ENCODE measurements around the gene FNDC11. TPM values are rescaled to one million over a fixed set of nuclear protein-coding genes. Genes with fewer than 3 reads are reported as not detected.

Gene FNDC11
- total RNA-seq, 1 experiment from 2014 or later = 0.11 TPM

DNA sequence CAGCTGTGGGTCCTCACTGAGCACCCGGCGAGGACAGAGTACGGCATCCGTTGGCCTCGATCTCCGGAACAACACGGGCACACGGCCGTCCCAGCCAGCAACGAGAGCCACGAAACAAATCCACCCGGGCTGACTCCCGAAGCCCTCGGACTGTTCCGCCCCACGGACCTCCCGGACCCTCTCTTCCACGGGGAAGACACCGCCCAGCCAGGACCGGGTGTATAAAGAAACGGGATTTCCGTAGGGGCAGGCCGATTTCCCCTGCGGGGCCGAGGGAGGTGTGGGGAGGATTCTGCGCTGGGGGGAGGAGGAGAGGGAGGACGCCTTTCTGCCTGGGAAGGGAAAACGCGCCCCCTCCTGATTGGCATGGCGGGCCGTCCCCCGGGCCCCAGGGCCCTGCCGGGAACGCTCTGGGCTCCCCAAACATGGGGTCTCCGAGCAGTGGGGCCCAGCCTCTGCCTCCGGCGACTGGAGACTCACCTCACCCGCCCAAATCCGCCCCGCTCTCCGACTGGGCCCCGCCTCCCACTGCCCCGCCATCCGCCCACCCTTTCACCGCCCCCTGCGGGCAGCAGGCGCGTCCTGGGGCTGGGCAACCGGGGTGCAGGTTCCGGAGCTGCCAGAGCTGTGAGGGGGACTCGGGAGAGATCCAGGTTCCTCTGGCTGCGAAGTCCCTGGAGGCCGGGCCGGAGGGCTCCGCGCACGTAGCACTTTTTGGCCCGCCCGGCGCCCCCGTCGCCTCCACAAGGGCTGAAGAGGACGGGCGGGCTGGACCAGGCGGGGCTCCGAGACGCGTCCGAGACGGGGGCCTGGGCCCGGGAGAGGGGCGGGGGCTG, 34.1 kb upstream of the FNDC11 start:
- DNase-seq (ENCODE audit: low read depth in 1 of 2, low spot score in 2 of 2) = peak; percentile 52 to 80
- peaks cover 26% of the 10 kb centered on the region for H3K36me3 ChIP-seq
- H3K4me1 ChIP-seq (replicated peaks) = peaks cover 17% of the 10 kb centered on the region
- H3K27me3 ChIP-seq (replicated peaks) = 0 out of 2 replicates have a peak, but pooled peaks cover 3% of the 10 kb centered on the region
- no peak overlapping the region; the same call in 1 of the 2 replicates for H3K27ac ChIP-seq
- peak overlapping the region; percentile 91 for H3K4me3 ChIP-seq
- peaks cover 5% of the 10 kb centered on the region; the same call in 1 of the 2 replicates for H3K9me3 ChIP-seq (replicated peaks)

DNA sequence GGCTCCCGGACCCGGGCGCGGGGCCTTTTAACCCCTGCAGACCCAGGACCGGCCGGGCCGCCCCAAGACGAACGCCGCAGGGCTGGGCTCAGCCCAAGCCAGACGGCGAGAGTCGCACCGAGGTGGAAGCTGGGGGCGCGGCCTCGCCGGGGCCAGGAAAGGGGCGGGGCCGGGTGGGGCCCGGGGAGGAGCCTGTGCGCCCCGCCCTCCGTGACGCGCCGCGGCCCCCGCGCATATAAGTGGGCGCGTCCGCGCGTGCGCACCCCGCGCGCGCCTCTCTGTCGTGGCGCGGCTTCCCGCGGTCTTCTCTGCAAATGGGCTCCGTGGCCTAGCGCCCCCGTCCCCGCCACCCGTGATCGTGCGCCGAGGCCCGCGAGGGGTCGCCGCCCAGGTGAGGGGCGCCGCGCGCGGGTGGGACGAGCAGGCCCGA, 33.4 kb upstream of the FNDC11 start, which contains the start of gene PPDPF:
TSS of gene PPDPF (plus strand) at position 262 of the 430 bp plus-strand sequence. CDS start 544 bp downstream, outside the sequence.
- peak; percentile 76 to 79 for DNase-seq (ENCODE audit: low read depth in 1 of 2, low spot score in 2 of 2)

DNA sequence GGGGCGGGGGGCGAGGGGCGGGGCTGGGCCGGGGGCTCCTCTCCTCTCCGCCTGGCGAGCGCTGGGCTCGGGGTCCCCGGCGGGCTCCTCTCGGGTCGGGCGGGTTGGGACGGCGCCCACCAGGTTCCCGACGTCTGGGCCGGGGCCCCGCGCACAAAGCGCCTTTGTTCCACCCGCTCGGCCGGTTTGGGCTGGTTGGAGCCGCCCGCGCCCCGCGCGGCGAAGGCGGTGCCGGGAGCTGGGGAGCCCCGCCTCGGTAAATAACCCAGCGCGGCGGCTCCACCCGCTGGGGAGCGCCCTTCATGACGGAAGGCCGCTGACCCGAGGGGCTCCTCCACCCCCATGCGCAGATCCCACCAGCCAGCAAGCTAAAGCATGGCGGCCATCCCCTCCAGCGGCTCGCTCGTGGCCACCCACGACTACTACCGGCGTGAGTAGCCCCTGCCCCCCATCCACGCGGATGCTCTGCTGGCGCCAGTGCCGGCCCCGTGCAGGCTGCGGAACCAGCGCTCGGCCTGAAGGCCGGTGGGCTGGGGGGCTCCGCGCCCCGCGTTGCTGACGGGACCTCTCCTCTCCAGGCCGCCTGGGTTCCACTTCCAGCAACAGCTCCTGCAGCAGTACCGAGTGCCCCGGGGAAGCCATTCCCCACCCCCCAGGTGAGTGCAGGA, 32.9 kb upstream of the FNDC11 start:
- Histone ChIP-seq H3K27ac (peak overlapping the region; percentile 90), H3K4me1 (replicated peaks) (peaks cover 17% of the 10 kb centered on the region), H3K4me3 (peak overlapping the region; percentile 91), H3K36me3 (peaks cover 26% of the 10 kb centered on the region), H3K9me3 (replicated peaks) (peaks cover 5% of the 10 kb centered on the region; the same call in 1 of the 2 replicates), H3K27me3 (replicated peaks) (no peaks in the 10 kb centered on the region)
- DNase-seq (ENCODE audit: low read depth in 1 of 2, low spot score in 2 of 2) = peak; percentile 64 to 76

More for the DNA sequence above, 33.4 kb upstream of the FNDC11 start, which contains the start of gene PPDPF:
- Histone ChIP-seq H3K27ac (peak within 1 kb of the TSS; percentile 90), H3K36me3 (peaks cover 26% of the 10 kb centered on the region), H3K9me3 (replicated peaks) (peaks cover 5% of the 10 kb centered on the region; the same call in 1 of the 2 replicates), H3K27me3 (replicated peaks) (0 out of 2 replicates have a peak, but pooled peaks cover 3% of the 10 kb centered on the region), H3K4me3 (peak within 1 kb of the TSS; percentile 91), H3K4me1 (replicated peaks) (peaks cover 17% of the 10 kb centered on the region)

DNA sequence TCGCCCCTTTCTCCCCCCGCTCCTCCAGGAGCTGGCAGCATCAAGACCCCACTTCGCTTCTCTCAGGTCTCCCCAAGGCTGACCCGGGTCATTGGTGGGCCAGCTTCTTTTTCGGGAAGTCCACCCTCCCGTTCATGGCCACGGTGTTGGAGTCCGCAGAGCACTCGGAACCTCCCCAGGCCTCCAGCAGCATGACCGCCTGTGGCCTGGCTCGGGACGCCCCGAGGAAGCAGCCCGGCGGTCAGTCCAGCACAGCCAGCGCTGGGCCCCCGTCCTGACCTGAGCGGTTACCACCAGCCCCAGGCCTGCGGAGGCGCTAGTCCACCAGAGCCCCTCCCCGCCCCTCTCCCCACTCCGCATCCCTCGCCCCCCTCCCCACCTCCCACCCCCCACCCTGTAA, 32.4 kb upstream of the FNDC11 start:
- Histone ChIP-seq H3K27me3 (replicated peaks) (no peaks in the 10 kb centered on the region), H3K27ac (peak overlapping the region; percentile 90; the same call in 1 of the 2 replicates), H3K36me3 (peaks cover 26% of the 10 kb centered on the region), H3K4me1 (replicated peaks) (peaks cover 17% of the 10 kb centered on the region), H3K4me3 (peak overlapping the region; percentile 91), H3K9me3 (replicated peaks) (peaks cover 5% of the 10 kb centered on the region; the same call in 1 of the 2 replicates)
- DNase-seq (ENCODE audit: low read depth in 1 of 2, low spot score in 2 of 2) = no peak

DNA sequence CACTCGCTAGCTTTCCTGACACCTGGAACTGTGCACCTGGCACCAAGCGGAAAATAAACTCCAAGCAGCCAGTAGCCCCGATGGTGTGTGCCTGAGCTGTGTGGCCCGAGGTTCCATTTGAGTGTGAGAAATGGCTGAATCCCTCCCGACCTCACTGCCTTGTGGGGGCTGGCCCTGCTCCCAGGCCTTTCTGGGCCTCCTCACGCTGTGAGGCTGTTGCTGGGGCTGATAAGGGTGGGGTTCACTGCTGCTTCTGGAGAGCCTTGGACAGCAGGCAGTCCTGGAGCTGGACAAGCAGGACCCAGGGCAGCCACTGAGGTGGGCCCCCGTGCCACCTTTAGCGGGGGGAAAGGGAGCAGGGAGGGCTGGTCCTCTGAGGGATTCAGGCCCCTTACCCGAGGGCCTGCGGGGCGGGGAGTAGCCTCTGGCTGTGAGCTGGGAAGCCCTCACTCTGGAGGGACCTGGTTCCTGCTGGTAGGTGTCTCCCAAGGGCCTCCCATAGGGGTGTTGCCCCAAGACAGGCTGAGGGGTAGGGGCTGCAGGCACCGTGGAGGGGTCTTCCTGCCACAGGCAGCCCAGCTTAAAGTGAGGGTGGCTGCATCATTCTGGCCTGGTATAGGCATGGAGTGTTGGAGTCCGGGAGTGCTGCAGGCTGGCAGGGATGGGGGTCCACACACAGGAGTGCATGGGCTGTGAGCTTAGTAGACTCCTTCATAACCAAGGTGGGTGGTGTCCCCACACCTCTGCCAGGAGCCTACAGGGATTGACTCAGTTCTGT, 31.7 kb upstream of the FNDC11 start:
- H3K36me3 ChIP-seq = peaks cover 26% of the 10 kb centered on the region
- H3K4me1 ChIP-seq (replicated peaks) = peaks cover 17% of the 10 kb centered on the region
- peak overlapping the region; percentile 9; the same call in 1 of the 2 replicates for H3K4me3 ChIP-seq
- H3K27ac ChIP-seq = no peak overlapping the region
- no peak for DNase-seq (ENCODE audit: low read depth in 1 of 2, low spot score in 2 of 2)
- H3K27me3 ChIP-seq (replicated peaks) = no peaks in the 10 kb centered on the region
- H3K9me3 ChIP-seq (replicated peaks) = peaks cover 5% of the 10 kb centered on the region; the same call in 1 of the 2 replicates

DNA sequence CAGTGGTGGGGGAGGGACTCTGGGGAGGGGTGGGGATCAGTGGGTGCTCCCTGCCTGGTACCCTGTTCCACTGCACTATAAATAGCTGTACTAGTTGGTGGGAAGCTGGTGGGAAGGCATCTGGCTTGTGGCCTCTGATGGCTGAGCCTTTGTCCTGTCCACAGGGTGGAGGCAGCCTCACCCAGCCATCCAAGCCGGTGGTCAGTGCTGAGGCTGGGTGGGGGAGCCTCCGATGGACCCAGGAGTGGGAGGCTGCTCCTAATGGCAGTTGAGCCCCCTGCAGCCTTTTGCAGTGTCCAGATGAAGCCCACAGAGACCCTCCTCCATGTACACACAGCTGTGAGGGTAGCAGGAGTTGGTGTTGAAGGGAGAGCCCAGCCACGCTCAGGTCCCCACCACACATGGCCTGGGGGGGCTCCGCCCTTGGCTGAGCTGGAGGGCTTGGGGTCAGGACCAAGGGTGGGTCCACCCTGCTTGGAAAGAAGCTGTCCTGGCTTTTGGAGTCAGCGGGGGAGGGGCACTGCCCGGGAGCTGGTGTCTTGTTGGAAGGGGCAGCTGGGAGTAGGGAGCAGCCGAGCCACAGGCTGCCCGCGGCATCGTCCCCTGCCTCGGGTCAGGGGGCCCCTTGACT, 30.9 kb upstream of the FNDC11 start:
- DNase-seq (ENCODE audit: low read depth in 1 of 2, low spot score in 2 of 2) = no peak
- Histone ChIP-seq H3K9me3 (replicated peaks) (peaks cover 5% of the 10 kb centered on the region; the same call in 1 of the 2 replicates), H3K36me3 (peaks cover 26% of the 10 kb centered on the region), H3K4me3 (no peak overlapping the region), H3K4me1 (replicated peaks) (peaks cover 17% of the 10 kb centered on the region), H3K27me3 (replicated peaks) (no peaks in the 10 kb centered on the region), H3K27ac (no peak overlapping the region)

DNA sequence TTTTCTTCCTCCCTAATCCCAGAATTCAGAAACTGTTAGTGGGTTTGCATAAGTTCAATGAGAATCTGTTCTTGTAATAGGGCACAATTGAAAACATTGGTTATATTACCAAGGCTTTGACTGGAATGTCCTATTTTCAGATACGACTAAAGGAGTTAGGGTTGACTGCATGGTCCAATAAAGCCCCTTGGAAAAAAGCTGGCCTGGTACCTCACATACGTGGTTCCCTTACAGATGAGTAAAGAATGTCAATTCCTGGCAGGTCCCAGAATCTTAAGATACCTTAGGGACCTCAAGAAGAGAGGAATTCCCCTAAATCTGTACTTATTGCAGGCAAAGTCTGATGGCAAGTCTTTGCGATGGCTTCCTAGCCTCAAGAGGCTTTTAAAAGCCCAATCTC, 28.8 kb upstream of the FNDC11 start:
- peaks cover 26% of the 10 kb centered on the region for H3K36me3 ChIP-seq
- DNase-seq (ENCODE audit: low read depth in 1 of 2, low spot score in 2 of 2) = no peak
- H3K4me3 ChIP-seq = no peak overlapping the region
- H3K27ac ChIP-seq = no peak overlapping the region
- peaks cover 5% of the 10 kb centered on the region; the same call in 1 of the 2 replicates for H3K9me3 ChIP-seq (replicated peaks)
- H3K27me3 ChIP-seq (replicated peaks) = no peaks in the 10 kb centered on the region
- H3K4me1 ChIP-seq (replicated peaks) = peaks cover 10% of the 10 kb centered on the region

DNA sequence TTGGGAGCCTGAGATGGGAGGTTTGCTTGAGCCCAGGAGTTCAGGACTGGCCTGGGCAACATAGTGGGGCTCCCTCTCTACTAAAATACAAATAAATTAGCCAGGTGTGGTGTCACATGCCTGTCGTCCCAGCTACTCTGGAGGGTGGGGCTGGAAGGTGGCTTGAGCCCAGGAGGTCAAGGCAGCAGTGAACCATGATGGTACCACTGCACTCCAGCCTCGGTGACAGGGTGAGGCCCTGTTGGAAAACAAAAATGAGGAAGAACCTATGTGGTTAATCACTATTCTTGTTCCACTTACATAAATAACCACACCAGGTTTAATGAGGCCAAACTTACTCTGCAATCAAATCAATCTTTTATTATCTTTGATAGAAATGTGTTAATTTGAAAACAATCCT, 28.0 kb upstream of the FNDC11 start:
- peaks cover 5% of the 10 kb centered on the region; the same call in 1 of the 2 replicates for H3K9me3 ChIP-seq (replicated peaks)
- peaks cover 10% of the 10 kb centered on the region for H3K4me1 ChIP-seq (replicated peaks)
- no peak overlapping the region for H3K4me3 ChIP-seq
- H3K27me3 ChIP-seq (replicated peaks) = no peaks in the 10 kb centered on the region; the same call in 1 of the 2 replicates
- no peak overlapping the region for H3K27ac ChIP-seq
- no peak for DNase-seq (ENCODE audit: low read depth in 1 of 2, low spot score in 2 of 2)
- peaks cover 24% of the 10 kb centered on the region for H3K36me3 ChIP-seq

DNA sequence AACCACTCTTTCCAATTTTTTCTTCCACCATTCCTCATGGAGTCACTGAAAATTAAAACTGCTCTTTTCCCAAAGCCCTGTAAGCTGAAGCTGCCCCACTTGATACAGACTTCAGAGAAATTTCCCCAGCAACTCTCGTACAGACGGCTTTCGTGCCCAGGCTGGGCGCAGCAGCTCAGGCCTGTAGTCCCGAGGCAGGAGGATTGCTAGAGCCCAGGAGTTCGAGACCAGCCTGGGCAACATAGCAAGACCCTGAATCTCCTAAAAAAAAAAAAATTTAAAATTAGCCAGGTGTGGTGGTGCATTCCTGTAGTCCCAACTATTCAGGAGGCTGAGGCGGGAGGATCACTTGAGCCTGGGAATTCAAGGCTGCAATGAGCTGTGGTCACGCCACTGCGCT, 26.8 kb upstream of the FNDC11 start:
- Histone ChIP-seq H3K9me3 (replicated peaks) (peaks cover 5% of the 10 kb centered on the region; the same call in 1 of the 2 replicates), H3K27me3 (replicated peaks) (no peaks in the 10 kb centered on the region; the same call in 1 of the 2 replicates), H3K27ac (no peak overlapping the region), H3K4me1 (replicated peaks) (peaks cover 3% of the 10 kb centered on the region; the same call in 1 of the 2 replicates), H3K36me3 (peaks cover 14% of the 10 kb centered on the region), H3K4me3 (no peak overlapping the region)
- DNase-seq (ENCODE audit: low read depth in 1 of 2, low spot score in 2 of 2) = no peak

DNA sequence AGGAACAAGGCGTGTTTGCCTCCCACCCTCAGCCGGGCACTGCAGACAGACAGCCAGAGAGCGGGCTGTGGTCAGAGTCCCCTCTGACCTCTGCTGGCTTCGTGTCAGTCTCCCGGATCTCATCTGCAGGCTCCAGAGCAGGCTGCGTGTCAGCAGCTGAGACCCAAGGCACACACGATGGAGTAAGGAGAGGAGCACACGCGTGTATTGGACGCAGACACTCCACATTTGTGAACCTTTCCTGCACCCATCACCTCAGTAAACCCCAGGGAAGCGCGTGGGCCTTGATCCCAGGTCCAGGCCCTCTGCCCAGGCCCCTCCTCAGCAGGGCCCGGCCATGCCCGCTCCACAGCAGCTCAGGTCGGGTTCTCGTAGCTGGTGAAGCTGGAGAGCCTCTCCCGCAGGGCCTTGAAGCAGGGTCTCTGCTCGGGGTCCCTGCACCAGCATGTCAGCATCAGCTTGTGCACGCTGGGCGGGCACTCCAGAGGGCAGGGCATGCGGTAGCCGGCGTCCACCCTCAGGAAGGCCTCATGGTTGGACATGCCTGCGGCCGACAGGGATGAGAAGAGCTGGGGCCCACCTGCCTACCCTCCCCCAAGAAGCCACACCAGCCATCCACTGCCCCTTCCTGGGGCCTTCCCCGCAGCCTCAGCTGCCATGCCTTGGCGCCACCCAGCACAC, 24.6 kb upstream of the FNDC11 start:
- Histone ChIP-seq H3K27ac (no peak overlapping the region), H3K27me3 (replicated peaks) (peaks cover 14% of the 10 kb centered on the region), H3K36me3 (no peaks in the 10 kb centered on the region), H3K4me3 (no peak overlapping the region), H3K4me1 (replicated peaks) (no peaks in the 10 kb centered on the region), H3K9me3 (replicated peaks) (no peaks in the 10 kb centered on the region)
- DNase-seq (ENCODE audit: low read depth in 1 of 2, low spot score in 2 of 2) = no peak

DNA sequence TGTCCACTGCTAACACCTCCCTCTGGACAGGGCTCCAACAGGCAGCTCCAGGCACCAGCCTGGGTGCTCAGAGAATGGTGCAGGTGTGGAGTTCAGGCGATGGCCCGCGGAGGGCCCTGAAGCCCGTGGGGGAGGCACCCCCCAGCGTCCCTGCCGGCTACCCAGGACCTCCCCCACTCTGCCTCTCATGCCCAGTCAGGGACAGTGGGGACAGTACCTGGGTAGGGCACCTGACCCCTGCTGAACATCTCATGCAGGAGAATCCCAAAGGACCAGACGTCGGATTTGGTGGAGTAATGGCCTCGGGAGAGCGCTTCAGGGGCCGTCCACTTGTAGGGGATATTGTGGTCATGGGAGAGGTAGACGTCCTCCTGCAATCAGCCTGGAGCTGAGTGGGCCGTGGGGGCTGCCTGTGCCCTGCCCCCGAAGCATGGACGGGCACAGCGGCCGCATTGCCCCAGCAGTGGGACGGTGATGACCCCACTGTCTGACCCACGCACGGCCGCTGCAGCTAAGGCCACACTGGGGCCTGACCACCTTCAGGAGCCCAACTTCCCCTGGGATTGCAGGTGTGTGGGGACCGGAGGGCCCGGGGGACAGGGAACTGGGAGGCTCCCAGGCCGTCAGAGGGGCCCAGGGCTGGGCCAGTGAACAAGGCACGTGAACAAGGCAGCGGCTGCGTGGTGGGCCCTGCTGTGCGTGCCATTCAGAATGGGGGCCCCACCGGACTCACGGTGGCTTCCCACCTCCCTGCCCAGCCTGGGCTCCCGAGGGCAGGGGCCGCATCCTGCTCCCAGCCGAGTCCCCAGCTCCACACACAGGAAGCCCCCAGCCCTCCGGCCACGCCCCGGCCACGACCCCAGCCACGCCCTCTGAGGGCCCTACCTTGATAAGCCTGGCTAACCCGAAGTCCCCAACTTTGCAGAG, 23.8 kb upstream of the FNDC11 start:
- no peaks in the 10 kb centered on the region for H3K9me3 ChIP-seq (replicated peaks)
- H3K27me3 ChIP-seq (replicated peaks) = peaks cover 22% of the 10 kb centered on the region
- no peaks in the 10 kb centered on the region for H3K4me1 ChIP-seq (replicated peaks)
- DNase-seq (ENCODE audit: low read depth in 1 of 2, low spot score in 2 of 2) = no peak
- H3K36me3 ChIP-seq = no peaks in the 10 kb centered on the region
- H3K27ac ChIP-seq = no peak overlapping the region
- no peak overlapping the region for H3K4me3 ChIP-seq
